Mesothelial cell of epicardium (in vitro differentiated cells): ENCODE measurements around the gene KRTAP3-1. TPM values are rescaled to one million over a fixed set of nuclear protein-coding genes. Genes with fewer than 3 reads are reported as not detected.

Experiments used
- DNase-seq, 2 experiments: peaks; one replicate each; pipeline ENCODE4 v3.0.0; 2021; ENCODE audit warnings: low spot score in 2 of 2; ENCODE audit not compliant: unreplicated experiment in 2 of 2
- H3K27ac Mint-ChIP-seq: 2 replicates; pipeline ENCODE4 v1.8.0; 2021; ENCODE audit warnings: mixed read lengths
- H3K27me3 Mint-ChIP-seq: 2 replicates; pipeline ENCODE4 v1.8.0; 2021; ENCODE audit warnings: low read depth, mixed read lengths
- H3K36me3 Mint-ChIP-seq: 2 replicates; pipeline ENCODE4 v1.8.0; 2021; ENCODE audit warnings: mixed read lengths
- H3K4me1 Mint-ChIP-seq: 2 replicates; pipeline ENCODE4 v1.8.0; 2021; ENCODE audit warnings: mixed read lengths
- H3K4me3 Mint-ChIP-seq: 2 replicates; pipeline ENCODE4 v1.8.0; 2021; ENCODE audit warnings: mild to moderate bottlenecking, moderate library complexity, mixed read lengths
- H3K9me3 Mint-ChIP-seq: 2 replicates; pipeline ENCODE4 v1.8.0; 2021; ENCODE audit warnings: mixed read lengths
- CTCF ChIP-seq: fragments of 200-600 bp; sonication (generic); IDR thresholded peaks from one replicate; pipeline ENCODE4 v1.5.0; 2021; ENCODE audit warnings: antibody characterized with exemption; ENCODE audit not compliant: unreplicated experiment
- total RNA-seq: library from RNA; stranded (reverse); gene quantifications from 3 replicates; pipeline ENCODE4 v1.2.1, GENCODE V29; 2021

Gene KRTAP3-1
- total RNA-seq, 1 donor from 2014 or later = 1.3 TPM

- H3K36me3 Mint-ChIP-seq = no peaks in the 10 kb centered on the region
- TF ChIP-seq CTCF = no peak
- no peaks in the 10 kb centered on the region for H3K27me3 Mint-ChIP-seq
- H3K9me3 Mint-ChIP-seq = no peaks in the 10 kb centered on the region
- no peaks in the 10 kb centered on the region for H3K4me1 Mint-ChIP-seq
- no peak within 1 kb of the TSS for H3K4me3 Mint-ChIP-seq
- no peak for DNase-seq
- H3K27ac Mint-ChIP-seq = no peak within 1 kb of the TSS
These were observed 20.8 kb upstream of the KRTAP3-1 start, which contains the start of gene KRTAP1-4 for GRCh38 chr17:41029633-41030245. Gene KRTAP1-4, minus strand, starts transcription at chr17:41030195. Its CDS starts 117 bp downstream, at chr17:41030078.

- Mint-ChIP-seq H3K36me3 (no peaks in the 10 kb centered on the region), H3K27me3 (no peaks in the 10 kb centered on the region), H3K9me3 (peaks cover 15% of the 10 kb centered on the region), H3K4me3 (no peak within 1 kb of the TSS), H3K4me1 (no peaks in the 10 kb centered on the region), H3K27ac (no peak within 1 kb of the TSS)
- no peak for TF ChIP-seq CTCF
- no peak for DNase-seq
These were observed 18.0 kb upstream of the KRTAP3-1 start, which contains the start of gene KRTAP1-5 for GRCh38 chr17:41026715-41027471. Gene KRTAP1-5, minus strand, starts transcription at chr17:41027208. Its CDS starts 53 bp downstream, at chr17:41027155.

GRCh38 chr17:41024697-41025096, 15.8 kb upstream of the KRTAP3-1 start:
- Mint-ChIP-seq H3K4me1 (no peaks in the 10 kb centered on the region), H3K9me3 (peaks cover 22% of the 10 kb centered on the region), H3K27ac (no peak overlapping the region), H3K4me3 (no peak overlapping the region), H3K27me3 (no peaks in the 10 kb centered on the region), H3K36me3 (no peaks in the 10 kb centered on the region)
- DNase-seq = no peak
- no peak for TF ChIP-seq CTCF

GRCh38 chr17:41020336-41020735, 11.4 kb upstream of the KRTAP3-1 start:
- H3K27ac Mint-ChIP-seq = no peak overlapping the region
- no peak for DNase-seq
- no peaks in the 10 kb centered on the region for H3K36me3 Mint-ChIP-seq
- H3K4me3 Mint-ChIP-seq = no peak overlapping the region
- no peak for TF ChIP-seq CTCF
- peaks cover 6% of the 10 kb centered on the region for H3K4me1 Mint-ChIP-seq
- H3K27me3 Mint-ChIP-seq = no peaks in the 10 kb centered on the region
- H3K9me3 Mint-ChIP-seq = peaks cover 28% of the 10 kb centered on the region

GRCh38 chr17:41019415-41019814, 10.5 kb upstream of the KRTAP3-1 start:
- no peaks in the 10 kb centered on the region for H3K36me3 Mint-ChIP-seq
- peaks cover 28% of the 10 kb centered on the region for H3K9me3 Mint-ChIP-seq
- H3K4me3 Mint-ChIP-seq = no peak overlapping the region
- H3K27ac Mint-ChIP-seq = no peak overlapping the region
- TF ChIP-seq CTCF = no peak
- DNase-seq = no peak
- H3K27me3 Mint-ChIP-seq = no peaks in the 10 kb centered on the region
- H3K4me1 Mint-ChIP-seq = peaks cover 6% of the 10 kb centered on the region
